GM21381 (cell line): ENCODE data around the gene TRAPPC8.
A peak's percentile ranks its signal among the peaks of the same experiment; 100 is the strongest.
"Not testable (repeated sequence)": the region's sequence is repeated elsewhere in the genome, so short reads cannot be mapped to it uniquely, and the experiment has no call there.

Experiments used
- ATAC-seq: cut with Tn5 transposase; IDR thresholded peaks from one replicate; pipeline ENCODE4 v1.9.1; 2021; ENCODE audit warnings: mild to moderate bottlenecking, moderate library complexity; ENCODE audit not compliant: unreplicated experiment

The TRAPPC8 gene

DNA sequence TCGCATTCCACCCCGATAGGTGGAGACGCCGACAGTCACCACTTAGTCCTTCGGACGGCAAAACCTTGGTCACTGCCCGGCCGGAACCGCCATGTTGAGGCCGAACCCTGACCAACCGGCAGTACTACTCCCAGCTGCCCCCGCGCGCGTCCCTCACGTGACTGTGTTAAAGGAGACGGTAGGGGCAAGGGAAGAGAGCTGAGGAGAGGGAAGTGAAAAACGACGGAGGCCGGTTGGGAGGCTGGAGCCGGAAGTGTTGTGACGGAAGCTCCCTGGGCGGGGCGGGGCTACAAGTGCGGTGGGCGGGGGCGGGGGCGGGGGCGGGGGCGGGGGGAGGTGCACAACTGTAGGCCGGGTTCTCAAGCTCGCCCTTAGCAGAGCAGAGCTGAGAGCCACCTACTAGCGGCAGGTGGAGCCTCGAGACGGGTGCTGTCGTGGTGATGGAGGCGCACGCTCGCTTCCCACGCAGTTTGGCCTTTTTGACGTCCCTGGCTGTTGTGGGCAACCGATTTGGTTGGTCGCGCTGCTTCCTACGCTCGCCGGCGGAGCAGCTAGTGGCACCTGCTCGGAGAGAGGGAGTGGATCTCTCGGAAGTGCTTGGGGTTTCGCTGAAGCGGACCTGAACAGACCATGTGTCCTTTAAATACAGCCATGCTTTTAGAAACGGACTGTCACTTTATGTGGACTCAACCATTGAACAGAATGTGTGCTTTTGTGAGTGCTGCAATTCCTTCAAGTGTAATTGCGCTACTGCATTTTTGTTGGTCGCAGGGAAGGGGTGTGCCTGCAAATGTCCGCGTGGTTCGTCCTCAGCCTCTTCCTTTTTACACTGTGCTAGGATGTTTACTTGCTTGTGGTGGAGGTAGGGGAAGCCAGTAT is at the start of gene TRAPPC8:
TRAPPC8 (minus strand) TSS at position 130 of the 879 bp plus-strand sequence. CDS start 364 bp downstream, outside the sequence.
- peak; percentile 87 for ATAC-seq

- ATAC-seq, result peak; percentile 100
Measured at GRCh38 chr18:31990823-31991222, 47.9 kb upstream of the TRAPPC8 start.

DNA sequence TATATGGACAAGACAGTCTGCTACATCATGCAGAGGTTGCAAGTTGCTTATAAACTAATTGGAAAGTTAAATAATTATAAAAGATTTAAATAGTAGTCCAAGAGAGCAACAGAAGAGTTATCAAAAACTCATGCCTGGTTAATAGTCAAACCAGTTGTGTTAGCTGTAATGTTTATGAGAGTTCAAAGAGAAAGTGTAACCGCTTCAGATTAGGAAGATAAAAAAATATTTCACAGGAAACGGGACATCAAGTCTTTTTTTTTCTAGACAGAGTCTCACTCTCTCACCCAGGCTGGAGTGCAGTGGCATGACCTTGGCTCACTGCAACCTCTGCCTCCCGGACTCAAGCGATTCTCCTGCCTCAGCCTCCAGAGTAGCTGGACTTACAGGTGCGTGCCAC is 41.0 kb upstream of the TRAPPC8 start:
- ATAC-seq, result no peak

GRCh38 chr18:31983020-31983419 is 40.1 kb upstream of the TRAPPC8 start:
- no peak for ATAC-seq

DNA sequence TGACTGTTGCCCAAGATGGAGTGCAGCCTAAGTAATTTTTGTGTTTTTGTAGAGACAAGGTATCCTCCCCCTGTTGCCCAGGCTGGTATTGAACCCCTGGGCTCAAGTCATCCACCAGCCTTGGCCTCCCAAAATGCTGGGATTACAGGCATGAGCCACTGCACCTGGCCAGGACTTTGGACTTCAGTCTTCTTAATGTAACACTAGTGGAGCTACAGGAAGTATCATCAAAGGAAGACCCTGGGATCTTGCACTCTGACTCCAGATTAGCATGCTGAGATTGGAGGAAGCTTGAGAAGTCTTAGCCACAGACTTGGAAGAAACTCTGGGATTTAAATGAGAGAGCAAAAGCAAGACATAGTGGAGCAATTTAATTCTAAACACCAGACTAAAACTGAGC is 37.9 kb upstream of the TRAPPC8 start:
- no peak for ATAC-seq

DNA sequence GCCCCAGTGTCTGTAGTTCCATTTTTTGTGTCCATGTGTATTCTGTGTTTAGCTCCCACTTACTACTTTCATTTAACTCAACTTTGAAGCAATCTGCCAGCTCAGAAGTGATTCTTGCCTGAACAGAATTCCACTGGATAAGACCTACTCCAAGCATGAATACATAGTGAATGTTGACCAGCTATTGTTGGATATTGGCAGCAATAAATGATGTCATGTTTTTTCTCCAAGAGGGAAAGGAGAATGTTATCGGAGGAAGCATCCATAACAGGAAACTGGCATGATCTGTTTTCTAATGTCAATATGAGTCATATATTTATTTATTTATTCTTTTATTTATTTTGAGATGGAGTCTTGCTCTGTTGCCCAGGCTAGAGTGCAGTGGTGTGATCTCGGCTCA is 36.8 kb upstream of the TRAPPC8 start:
- no peak for ATAC-seq

GRCh38 chr18:31978616-31979015 is 35.7 kb upstream of the TRAPPC8 start:
- no peak for ATAC-seq

- ATAC-seq, result no peak
Measured at GRCh38 chr18:31977270-31977872, 34.4 kb upstream of the TRAPPC8 start.

GRCh38 chr18:31976242-31976641 is 33.3 kb upstream of the TRAPPC8 start:
- ATAC-seq, result no peak

GRCh38 chr18:31973929-31974546 is 31.1 kb upstream of the TRAPPC8 start:
- no peak for ATAC-seq

GRCh38 chr18:31970617-31971016 is 27.7 kb upstream of the TRAPPC8 start:
- ATAC-seq, result no peak

- ATAC-seq, result no peak
Measured at GRCh38 chr18:31965316-31965970, 22.5 kb upstream of the TRAPPC8 start.

GRCh38 chr18:31957728-31958127 is 14.8 kb upstream of the TRAPPC8 start:
- no peak for ATAC-seq

DNA sequence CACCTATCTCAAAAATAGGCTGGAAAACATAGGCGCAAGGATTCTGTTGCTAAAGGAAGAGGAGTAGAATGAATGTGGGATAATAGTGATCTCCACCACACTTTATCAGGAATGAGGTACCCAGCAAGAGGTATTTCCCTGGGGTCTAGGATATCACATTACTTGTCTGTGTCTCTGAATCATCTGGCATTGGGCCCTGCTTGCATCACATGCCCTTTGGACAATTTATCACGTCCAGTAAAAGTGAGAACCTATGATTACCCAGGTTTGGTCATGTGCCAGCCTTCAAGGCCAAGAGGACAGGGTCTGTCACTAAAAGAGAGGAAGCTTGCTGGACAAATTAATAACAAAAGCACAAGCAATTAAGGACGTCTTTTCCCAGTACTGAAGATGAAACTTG is 11.4 kb upstream of the TRAPPC8 start:
- ATAC-seq, result no peak

DNA sequence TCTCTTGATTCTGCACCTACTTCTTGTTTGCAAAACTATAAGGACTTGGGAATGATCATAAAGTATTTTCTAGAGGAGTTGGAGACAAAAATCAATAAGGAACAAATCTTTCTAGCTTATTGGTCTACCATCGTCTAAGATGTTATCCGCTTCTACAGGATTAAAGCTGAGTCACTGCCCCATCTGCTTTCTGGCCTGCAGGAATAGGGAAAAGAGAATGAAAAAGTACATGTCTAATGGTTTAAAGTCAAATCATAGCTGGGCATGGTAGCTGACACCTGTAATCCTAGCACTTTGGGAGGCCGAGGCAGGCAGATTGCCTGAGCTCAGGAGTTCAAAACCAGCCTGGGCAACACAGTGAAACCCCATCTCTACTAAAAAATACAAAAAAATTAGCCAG is 10.8 kb upstream of the TRAPPC8 start:
- ATAC-seq, result not testable (repeated sequence)

DNA sequence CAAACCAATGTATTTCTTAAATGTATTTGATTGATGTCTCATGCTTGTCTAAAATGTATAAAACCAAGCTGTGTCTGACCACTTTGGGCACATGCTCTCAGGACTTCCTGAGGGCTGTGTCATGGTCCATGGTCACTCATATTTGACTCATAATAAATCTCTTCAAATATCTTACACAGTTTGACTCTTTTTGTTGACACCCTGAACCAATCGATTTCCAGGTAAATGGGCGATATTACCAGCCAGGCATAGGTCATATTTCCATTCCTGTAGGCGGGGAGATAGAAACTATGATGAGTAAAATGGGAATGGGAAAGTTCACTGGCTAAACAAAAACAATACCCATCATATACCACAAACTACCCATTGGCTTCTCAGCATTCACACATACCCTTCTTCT is 9.3 kb upstream of the TRAPPC8 start:
- no peak for ATAC-seq

DNA sequence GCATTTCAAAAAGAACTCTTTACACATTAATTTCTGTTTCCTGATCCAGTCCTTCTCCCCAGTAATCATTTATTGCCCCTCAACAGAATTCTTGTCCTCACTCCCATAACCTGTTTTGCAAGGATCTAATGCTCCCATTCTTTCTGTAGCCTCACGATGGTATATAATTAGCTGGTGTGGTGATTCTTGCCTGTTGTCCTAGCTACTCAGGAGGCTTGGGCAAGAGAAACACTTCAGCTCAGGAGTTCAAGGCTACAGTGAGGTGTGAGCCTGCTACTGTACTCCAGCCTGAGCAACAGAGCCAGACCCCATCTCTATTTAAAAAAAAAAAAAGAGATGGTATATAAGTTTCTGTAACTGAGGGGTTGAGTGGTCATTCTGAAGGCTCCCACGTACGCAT is 7.7 kb upstream of the TRAPPC8 start:
- no peak for ATAC-seq

GRCh38 chr18:31948349-31948748 is 5.4 kb upstream of the TRAPPC8 start:
- not testable (repeated sequence) for ATAC-seq

DNA sequence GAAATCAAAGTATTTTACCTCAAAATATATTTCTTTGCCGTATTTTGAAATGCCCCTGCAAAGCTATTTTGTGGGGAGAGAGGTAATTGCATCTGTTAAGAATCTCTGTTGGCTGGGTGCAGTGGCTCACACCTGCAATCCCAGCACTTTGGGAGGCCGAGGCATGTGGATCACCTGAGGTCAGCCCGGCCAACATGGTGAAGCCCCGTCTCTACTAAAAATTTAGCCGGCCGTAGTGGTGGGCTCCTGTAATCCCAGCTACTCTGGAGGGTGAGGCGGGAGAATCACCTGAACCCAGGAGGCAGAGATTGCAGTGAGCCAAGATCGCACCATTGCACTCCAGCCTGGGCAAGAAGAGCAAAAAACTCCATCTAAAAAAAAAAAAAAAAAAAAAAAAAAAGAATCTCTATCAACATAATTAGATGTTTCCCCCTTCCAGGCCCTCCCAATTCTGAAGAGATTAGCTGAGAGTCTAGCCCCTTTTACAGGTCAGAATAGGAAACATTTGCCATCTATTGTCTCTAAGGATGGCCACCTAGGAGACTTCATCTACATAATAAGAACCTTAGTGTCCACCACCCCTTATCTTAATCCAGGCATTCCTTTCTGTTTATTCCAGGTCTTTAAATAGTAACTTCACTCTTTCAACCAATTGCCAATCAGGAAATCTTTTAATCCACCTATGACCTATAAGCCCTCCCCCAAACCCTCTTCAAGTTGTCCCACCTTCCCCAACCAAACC is 3.5 kb upstream of the TRAPPC8 start:
- ATAC-seq, result no peak

GRCh38 chr18:31943878-31944816 is 1.2 kb upstream of the TRAPPC8 start:
- ATAC-seq, result no peak
